Inferior parietal cortex (tissue), 1 donor: ENCODE measurements around the gene CACNB4.

Experiments
- DNase-seq: peaks from one replicate; pipeline ENCODE4 v3.0.0-alpha.2; 2016; ENCODE audit errors: extremely low spot score

The CACNB4 gene

DNA sequence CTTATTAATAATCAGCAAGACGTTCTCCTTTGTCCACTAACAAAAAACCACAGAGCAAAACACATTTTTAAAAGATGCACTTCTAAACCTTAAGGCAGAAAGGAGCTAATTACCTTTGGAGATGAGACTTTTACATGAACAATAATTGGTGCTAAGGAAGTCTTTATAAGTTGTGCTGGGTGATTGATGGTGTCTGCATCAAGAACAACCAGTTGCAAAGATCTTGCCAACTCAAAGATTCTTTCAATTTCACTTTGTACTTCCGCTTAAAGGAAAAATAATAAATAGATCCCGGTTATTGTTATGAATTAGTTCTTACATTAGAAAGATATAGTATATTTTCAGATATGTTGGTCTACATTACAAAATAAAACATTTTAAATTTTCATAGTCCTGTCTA lies 243.7 kb downstream of the CACNB4 start:
- DNase-seq, result no peak

DNA sequence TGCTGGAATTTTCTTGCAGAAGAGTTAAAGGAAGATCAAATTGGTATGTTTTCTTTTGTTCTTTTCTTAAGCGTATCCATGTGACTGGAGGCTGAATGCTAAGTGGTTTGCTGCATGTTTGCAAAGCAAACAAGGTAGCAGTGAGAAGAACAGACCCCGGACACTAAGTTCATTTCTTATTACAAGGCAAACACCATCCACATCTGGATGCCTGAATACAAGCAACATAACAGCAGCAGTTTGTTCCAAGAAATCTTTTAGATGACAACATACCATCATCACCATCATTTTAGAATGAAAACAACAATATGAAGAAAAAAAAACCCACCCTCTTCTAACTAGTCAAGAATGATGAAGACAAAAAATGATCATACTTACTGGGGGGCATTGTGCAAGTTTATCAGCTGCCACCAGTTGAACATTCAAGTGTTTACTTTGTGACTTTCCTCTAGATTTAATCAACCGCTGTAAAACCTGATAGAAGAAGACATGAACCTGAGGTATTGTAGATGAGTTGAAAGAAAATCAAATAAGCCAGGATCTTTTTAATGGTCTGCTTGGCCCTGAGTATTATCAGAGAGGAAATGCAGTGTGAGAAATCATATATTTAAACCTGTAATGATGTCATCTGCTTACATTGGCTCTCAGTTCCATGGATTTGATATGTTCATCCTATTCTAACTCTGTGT lies 245.6 kb downstream of the CACNB4 start:
- DNase-seq, result no peak

DNA sequence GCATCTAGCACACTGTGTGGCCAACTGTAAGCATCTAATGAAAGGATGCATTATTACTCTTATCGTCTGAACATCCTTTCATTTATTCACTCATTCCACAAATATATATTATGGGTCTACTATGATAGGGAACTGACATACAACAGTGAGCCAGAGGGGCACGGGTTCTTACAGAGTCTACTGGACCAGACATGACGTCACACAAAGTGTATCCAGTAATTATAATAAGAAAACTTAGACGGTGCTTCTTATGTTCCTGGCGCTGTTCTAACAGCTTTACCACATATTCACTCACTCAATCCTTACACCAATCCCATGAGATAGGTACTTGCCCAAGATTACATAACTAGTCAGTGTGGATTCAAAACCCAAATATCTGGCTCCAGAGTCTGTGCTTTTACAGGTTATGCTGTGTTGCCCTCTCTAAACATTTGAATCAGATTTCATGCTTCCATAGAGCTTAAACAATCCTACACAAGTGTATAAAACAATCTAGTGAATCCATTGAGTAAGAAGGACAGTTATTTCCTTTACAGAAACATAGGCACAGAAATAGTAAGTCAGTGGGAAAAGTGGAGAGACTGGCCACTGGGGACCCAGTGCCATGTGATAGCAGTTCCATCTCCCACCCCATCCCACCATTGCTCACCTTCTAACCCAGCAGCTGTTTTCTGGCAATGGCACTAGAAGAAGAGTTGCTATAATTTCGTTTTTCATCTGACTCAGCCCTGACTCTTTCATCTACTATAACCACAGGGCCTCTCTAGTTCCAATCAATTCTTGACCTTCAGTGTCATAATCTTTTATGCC lies 246.4 kb downstream of the CACNB4 start:
- DNase-seq, result no peak

DNA sequence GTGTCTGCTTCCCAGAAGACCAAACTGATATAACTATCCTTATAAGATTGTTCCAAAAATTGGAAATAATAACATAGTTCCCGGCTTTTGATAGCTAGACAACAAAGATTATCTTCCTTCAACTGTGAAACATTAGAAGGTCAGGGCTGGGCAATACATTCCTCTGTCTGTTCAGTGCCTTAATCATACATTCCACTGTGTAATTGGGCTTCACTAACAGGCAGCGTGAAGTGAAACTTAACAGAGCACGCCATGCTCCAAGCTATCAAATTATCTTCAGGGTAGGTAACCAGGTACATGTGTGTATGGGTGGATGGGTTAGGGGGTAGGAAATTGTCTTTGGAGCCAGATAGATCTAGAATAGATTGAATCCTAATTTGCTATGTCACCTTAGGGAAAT lies 247.1 kb downstream of the CACNB4 start:
- DNase-seq, result no peak

DNA sequence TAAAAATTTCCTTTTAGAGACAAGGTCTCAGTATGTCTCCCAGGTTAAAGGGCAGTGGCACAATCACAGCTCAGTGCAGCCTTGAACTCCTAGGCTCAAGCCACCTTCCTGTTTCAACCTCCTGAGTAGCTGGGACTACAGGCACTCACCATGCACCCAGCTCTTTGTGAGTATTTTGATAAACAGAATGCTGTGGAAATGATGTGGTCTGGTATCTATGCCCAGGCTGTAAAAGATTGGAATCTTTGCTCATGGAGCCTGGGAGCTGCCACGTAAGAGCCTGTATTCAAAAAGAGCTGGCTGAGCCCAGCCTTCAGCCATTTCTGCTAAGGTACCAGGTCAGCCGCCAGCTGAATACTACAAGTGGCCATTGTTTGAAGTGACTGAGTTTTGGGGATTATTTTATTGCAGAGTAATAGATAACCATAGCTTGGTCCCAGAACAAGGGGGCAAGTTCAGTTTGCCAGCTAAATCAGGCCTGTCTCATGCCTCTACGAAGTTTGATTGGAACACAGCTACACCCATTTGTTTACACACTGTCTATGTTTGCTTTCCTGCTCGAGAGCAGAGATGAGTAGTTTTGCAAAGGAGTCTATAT lies 249.3 kb downstream of the CACNB4 start:
- no peak for DNase-seq

DNA sequence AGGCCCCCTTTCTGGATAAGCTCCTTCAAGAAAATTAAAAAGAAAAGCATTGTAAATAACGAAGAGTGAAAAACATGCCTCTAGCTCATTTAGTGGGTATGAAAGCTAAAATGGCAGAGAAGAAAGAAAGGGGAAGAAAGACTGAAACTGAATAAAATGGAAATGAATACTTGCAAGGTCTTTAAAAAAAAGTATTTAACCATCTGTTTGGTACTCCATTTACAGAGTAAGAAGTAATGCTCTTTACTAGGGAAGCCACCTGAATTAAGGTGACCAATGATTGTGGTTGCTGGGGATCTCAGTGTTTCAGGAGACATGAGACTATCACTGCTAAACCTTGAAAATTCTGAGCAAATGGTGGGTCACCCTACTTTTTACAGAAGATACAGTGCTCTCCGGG lies 253.0 kb downstream of the CACNB4 start:
- DNase-seq, result no peak

DNA sequence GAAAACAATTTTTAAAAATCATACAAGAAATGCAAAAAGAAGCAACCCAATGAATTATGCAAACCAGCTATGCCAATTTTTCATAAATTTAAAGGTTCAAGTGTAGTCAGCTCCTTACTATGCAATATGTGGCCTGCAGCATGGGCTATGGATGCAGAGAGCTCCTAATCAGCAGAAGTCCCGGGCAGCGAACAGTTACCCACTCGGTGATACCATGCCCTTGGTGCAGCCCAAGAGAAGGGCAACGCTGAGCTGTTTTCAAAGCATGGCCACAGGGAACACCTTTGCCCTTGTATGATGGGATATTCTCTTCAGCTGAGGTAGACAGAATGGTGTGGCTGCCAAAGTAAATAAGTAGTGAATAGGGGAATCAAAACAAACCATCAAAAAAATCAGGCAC lies 253.4 kb downstream of the CACNB4 start:
- no peak for DNase-seq

DNA sequence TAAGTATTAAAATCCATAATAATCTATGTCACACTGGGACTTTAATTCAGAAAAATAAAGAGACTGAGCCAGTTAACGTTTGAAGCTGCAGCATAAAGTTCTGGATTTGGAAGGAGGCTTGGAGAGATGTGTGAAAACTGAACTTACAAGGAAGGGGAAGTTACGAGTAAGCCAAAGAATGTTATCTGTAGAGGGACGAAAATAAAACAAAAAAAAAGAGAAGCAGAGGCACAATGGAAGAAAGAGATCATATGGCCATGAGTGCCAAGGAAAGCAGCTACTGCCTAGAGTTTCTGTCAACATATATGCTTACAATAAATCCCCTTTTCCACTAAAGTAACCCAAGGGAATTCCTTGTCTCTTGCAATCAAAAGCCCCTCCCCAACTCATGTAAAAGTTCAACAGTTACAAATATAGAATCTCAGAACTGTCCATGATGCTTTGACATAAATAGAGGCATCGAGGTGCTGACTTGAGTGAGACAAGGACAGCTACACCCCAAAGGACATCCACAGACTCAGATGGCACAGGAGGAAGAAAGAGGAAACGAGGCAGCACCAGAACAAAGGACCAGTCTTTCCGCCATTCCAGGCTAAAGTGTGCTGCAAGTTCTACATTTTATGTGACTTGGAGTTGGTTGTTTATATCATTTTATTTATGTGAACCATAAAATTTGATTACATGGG lies 254.5 kb downstream of the CACNB4 start:
- DNase-seq, result peak; percentile 30

DNA sequence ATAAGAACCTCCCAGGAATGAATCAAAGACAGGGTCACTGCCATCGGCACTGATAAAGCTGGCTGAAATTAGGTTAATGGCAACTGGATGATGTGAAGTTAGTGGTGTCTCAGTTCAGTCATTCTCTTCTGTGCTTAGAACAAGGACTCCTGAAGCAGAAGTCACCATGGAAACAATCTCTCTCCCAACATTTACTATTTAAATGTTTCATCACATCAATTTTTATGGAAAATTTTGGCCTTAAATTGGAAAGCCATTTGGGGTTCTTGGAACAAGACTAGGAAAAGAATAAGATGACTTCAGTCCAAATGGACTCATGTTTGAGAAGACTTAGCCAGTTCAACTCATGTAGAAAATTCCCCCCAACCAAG lies 255.2 kb downstream of the CACNB4 start:
- no peak for DNase-seq

DNA sequence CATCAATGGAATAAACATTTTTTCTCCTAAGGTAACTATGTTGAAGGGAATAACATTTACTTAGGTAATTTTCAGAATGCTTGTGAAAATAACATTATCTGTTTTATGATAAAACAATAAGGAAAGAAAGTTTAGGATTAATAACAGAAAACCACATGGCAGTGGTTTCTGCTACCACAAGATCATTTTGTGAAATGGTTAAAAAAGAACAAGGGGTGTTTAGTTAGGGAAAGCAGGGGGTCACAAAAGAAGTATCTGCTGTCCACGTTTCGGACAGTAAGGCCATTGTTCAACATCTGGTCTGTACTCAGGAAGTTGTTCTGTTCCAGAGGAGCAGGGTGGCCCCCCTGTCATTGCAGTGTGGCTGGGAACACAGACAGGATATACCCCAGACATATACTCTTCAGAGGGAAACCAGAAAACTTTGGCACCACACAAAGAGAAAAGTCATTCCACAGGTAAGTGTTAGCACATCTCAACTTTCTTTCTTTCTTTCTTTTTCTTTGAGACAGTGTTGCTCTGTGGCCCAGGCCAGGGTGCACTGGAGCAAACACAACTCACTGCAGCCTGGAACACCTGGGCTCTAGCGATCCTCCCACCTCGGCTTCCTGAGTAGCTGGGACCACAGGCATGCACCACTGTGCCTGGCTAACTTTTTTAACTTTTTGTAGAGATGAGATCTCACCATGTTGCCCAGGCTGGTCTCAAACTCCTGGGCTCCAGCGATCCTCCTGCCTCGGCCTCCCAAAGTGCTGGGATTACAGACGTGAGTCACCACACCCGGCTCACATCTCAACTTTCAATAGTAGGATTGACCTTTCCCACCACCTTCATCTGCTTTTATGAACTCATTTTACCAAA lies 255.8 kb downstream of the CACNB4 start:
- DNase-seq, result no peak

DNA sequence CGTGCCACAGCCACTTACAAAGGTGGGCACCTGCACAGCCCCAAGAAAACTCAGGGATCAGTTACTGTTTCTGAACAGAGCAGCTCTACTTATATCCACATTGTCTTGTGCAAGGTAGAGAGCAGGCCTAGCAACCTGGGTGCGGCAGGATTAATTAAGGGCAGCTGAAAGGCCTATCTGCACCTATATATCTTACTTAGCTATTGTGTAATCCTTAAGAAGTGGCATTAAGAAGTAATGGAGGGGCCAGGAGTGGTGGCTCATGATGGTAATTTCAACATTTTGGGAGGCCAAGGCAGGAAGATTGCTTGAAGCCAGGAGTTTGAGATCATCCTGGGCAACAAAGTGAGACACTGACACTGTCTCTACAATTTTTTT lies 257.8 kb downstream of the CACNB4 start:
- no peak for DNase-seq

DNA sequence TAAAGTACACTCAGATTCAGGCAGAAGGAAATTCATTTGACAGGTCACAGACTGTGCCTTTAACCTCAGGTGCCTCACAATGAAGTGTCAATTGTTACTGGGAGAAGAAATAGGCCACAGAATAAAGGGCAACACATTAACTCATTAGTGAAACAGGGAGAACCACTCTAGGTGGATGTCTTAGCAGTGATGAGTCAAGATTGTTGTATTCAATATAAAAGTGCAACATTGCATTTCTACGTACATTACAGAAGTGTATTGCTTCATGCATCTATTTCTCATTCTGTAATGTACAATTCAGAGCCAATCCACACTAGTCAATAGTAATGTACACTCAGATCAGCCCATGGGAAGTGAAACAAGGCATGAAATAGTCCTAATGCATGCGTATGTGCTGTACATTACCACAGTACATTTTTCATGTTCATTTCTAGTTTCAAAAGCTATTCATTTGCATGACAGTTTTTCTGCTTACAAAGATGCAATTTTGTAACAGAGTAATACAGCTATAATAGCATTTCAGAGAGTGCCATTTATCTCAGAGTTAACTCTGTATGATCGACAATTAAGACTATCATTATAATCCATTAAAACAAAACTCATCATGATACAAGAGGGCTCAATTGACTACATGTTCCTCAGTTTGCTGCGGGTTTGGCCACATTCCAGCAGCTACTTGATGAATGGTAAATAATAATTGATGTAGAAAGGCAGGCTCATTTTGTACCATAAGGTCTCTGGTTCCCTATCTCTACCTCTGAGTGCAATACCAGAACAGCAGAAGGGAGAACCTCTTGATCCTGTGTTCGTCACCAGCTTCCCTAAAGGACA lies 258.4 kb downstream of the CACNB4 start:
- no peak for DNase-seq

DNA sequence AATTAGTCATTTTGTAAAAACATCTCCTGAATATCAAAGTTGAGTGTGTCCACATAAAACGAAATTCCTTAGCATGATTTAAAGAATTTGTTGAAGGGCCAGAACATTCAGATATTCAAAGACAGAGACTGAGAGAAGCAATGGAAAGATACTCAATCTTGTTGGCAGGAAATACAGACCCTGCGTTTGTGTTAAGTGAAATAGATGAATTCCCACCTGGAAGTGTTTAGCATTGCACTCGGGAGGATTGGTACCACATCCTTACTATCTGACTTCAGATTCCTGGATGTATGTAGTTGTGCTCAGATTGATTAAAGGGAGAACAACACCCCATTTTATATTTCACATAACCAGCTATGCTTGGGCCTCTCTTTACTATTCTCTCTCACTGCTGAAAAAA lies 260.9 kb downstream of the CACNB4 start:
- DNase-seq, result no peak

DNA sequence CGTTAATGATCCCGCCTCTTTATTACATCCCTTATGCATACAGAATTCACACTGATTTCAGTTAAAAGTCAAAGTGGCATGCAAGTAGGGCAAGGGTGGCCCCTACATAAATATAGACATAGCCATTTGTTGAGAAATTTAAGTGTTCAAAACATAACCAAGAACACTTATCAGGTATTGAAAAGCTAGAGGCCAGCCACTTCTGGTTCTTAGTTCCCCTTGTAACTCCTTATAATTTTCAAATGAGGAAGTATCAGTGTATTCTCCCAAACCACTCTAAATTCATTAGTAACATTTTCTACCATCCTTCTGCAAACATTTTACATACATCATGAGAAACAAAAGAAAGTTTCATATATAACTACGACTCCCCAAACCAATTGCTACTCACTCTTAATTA lies 264.9 kb downstream of the CACNB4 start:
- no peak for DNase-seq

DNA sequence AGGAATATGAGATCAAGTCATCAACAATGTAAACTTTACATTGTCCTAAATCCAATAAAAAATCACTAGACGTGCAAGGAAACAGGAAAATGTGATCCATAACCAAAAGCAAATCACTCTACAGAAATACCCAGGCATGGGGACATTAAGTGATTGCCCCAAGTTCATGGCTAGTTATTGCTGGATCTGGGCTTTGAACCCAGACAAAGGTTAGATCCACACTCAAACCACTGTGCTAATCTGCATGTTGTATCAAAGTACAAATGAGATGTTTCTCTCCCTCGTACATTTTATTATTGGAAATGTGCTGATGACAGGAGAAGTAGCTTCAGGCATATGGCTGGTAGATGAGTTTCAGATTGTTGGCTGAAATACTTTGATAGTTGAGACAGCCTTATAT lies 267.9 kb downstream of the CACNB4 start:
- DNase-seq, result no peak

DNA sequence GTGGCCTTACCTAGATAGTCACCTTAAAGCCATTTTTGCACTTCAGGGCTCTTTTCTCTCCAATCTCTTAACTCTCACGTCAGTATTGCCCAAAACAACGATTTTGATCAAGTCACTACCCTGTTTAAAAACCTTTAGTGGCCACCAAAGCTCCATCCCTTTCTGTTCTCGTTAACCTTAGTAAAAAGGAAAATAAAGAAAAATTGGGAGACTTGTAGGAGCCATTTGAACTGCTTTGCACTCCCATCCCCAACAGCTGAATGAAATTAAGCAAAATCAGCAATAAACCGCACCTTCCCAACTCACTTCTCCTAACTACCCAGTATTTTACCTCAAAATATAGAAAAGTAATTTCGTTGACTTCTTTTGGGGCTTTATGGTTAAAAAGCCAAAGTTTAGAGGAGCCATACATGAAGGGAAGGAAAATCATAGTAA lies 269.9 kb downstream of the CACNB4 start:
- DNase-seq, result no peak

DNA sequence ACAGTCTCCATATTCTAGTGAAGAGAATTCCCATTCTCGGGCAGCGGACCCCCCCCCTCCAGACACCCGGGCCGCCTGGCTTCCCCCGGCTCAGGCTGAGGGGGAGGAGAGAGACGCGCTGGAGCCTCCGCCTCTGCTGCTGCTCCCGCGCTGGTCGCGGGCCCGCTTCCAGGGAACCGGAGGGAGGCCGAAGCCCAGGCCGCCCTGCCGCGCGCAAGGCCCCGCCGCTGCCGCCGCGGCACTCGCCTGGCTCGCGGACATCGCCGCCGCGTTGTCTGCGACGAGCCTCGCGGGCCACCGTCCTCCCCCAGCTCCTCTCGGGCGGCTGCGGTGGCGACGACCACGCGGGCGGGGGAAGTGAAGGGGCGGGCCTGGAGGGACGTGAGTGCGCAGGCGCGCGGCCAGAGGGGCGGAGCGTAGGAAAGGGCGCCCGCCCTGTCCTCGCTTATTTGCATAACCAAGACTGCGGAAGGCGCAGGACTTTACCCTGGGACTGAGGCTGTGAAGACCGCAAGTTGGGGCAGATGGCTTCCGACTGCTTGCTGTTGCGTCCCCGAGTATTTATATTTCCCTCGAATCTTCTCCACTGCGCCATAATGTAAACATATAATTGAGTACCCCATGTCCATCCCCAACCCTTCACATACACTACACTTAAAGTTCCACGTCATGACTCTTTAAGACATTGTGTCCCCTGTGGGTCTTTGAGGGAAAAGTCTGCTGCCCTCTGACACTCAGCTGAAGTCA lies 270.5 kb downstream of the CACNB4 start, which contains the start of gene ARL5A:
TSS of gene ARL5A (minus strand) at position 279 of the 747 bp plus-strand sequence. CDS start at position 34, 245 bp downstream.
- peak; percentile 97 for DNase-seq

DNA sequence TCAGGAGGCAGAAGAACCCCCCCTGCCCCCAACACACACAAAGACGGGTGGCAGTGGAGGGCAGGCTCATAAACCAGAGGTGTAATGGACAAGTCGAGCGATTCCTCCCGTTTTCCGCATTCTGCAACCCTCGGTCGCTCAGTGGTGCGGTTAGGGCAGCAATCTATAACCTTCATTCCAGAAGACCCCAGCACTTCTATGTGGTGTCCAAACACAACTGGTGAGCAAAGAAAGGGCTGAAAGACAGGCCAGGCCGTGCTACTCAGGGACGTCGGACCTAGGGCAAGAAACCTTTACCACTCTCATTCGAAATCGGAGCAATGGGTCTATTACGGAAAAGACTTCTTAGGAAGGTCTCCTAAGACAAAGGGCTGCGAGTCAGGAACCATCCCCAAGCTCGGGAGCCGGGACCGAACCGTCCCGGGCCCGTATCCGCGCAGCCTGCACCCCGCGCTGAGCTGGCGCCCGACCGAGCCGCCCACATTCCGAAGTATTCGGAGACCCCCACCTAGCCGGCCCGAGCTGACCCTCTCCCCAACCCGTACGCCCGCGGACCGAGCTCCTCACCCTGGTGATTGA lies 271.2 kb downstream of the CACNB4 start:
- DNase-seq, result no peak

DNA sequence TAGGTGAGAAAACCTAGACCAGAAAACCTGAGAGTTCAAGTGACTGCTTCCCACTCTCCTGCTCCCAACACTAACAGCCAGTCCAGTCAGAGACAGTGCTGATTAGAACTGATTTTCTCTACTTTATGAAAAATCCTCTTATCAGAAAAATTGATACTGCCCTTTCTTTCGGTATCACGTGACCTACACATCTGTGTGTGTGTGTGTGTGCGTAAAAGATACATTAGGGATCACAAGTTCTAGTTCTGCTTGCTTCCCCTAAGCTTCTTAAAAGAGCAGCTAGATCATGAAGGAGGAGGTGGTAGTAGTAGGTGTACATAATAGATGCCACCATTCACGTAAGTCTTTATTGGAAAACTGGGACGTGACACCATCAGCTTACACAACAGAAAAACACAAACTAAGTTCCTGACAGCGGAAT lies 272.1 kb downstream of the CACNB4 start:
- no peak for DNase-seq
